A673 (cell line): ENCODE results near the gene CLDND2.

Source experiments
- EZH2 ChIP-seq: fragments of 200-600 bp; sonication (generic); IDR thresholded peaks from 2 replicates; pipeline ENCODE4 v1.6.1; 2017; ENCODE audit warnings: borderline replicate concordance, low read depth, mild to moderate bottlenecking, mixed read lengths, antibody characterized with exemption, low read length; ENCODE audit not compliant: poor library complexity, severe bottlenecking
- TF ChIP-seq, protein P1 (sequence below): fragments of 300-800, 200-600 bp; sonication (generic); conservative IDR thresholded peaks from 2 replicates; pipeline ENCODE4 v1.5.1; 2017; ENCODE audit warnings: low read depth, mild to moderate bottlenecking, antibody characterized with exemption, low read length, moderate library complexity, mixed read lengths

DNA sequence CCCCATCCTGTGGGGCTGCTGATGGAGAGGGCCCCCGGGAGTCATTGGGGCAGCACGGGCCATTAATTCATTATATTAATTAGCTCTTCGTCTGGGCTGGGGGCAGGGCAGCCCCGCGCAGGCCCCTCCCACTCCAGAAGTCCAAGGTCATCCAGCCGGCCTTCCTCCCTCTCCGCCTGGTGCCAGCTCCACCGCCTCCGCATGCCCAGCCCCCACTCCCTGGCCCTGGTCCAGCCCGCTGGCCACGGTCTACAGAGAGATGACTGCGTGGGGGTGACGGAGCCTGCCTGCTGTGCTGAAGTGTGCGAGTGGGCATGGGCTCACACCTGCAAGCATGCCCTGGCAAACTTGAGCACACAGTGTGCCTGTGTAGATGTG lies 48.5 kb downstream of the CLDND2 start:
- TF ChIP-seq, protein P1, sequence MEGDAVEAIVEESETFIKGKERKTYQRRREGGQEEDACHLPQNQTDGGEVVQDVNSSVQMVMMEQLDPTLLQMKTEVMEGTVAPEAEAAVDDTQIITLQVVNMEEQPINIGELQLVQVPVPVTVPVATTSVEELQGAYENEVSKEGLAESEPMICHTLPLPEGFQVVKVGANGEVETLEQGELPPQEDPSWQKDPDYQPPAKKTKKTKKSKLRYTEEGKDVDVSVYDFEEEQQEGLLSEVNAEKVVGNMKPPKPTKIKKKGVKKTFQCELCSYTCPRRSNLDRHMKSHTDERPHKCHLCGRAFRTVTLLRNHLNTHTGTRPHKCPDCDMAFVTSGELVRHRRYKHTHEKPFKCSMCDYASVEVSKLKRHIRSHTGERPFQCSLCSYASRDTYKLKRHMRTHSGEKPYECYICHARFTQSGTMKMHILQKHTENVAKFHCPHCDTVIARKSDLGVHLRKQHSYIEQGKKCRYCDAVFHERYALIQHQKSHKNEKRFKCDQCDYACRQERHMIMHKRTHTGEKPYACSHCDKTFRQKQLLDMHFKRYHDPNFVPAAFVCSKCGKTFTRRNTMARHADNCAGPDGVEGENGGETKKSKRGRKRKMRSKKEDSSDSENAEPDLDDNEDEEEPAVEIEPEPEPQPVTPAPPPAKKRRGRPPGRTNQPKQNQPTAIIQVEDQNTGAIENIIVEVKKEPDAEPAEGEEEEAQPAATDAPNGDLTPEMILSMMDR = no peak
- no peak for TF ChIP-seq EZH2
